Measurements from ENCODE around the gene CPT2. TPM values are rescaled to one million over a fixed set of nuclear protein-coding genes. Genes with fewer than 3 reads are reported as not detected.

The CPT2 gene
- total and polyA plus RNA-seq, 9 of the 15 experiments (the other 6 are each of a cell fraction or from before 2014, with no cell fraction given) = 7.6 to 25.1 (median 16.8) TPM

GRCh38 chr1:53183095-53183990, 13.3 kb upstream of the CPT2 start (continued):
- TF ChIP-seq USF2 (CRISPR knock-in tag; IDR thresholded peaks at IDR 0.05) = peak; percentile 84
- no peak for TF ChIP-seq ZFP91 (CRISPR knock-in tag; IDR thresholded peaks at IDR 0.05)
- no peak for TF ChIP-seq ZNF444 (CRISPR knock-in tag; IDR thresholded peaks at IDR 0.05)
- peak; percentile 64; the same call in 1 of the 2 replicates for TF ChIP-seq HSF4 (CRISPR knock-in tag; IDR thresholded peaks at IDR 0.05; ENCODE audit: borderline replicate concordance)
- no peak for TF ChIP-seq RBFOX2 (IDR thresholded peaks at IDR 0.05; ENCODE audit: low read depth, low read length)
- TF ChIP-seq AFF4 (CRISPR knock-in tag; IDR thresholded peaks at IDR 0.05) = no peak
- no peak for TF ChIP-seq ZFPM2 (CRISPR knock-in tag; IDR thresholded peaks at IDR 0.05)
- TF ChIP-seq, protein P1, sequence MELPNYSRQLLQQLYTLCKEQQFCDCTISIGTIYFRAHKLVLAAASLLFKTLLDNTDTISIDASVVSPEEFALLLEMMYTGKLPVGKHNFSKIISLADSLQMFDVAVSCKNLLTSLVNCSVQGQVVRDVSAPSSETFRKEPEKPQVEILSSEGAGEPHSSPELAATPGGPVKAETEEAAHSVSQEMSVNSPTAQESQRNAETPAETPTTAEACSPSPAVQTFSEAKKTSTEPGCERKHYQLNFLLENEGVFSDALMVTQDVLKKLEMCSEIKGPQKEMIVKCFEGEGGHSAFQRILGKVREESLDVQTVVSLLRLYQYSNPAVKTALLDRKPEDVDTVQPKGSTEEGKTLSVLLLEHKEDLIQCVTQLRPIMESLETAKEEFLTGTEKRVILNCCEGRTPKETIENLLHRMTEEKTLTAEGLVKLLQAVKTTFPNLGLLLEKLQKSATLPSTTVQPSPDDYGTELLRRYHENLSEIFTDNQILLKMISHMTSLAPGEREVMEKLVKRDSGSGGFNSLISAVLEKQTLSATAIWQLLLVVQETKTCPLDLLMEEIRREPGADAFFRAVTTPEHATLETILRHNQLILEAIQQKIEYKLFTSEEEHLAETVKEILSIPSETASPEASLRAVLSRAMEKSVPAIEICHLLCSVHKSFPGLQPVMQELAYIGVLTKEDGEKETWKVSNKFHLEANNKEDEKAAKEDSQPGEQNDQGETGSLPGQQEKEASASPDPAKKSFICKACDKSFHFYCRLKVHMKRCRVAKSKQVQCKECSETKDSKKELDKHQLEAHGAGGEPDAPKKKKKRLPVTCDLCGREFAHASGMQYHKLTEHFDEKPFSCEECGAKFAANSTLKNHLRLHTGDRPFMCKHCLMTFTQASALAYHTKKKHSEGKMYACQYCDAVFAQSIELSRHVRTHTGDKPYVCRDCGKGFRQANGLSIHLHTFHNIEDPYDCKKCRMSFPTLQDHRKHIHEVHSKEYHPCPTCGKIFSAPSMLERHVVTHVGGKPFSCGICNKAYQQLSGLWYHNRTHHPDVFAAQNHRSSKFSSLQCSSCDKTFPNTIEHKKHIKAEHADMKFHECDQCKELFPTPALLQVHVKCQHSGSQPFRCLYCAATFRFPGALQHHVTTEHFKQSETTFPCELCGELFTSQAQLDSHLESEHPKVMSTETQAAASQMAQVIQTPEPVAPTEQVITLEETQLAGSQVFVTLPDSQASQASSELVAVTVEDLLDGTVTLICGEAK (IDR thresholded peaks at IDR 0.05) = peak; percentile 97
- TF ChIP-seq, protein P1 (CRISPR knock-in tag; IDR thresholded peaks at IDR 0.05) = peak; percentile 98
